Omental fat pad (tissue), 4 donors: ENCODE measurements around the gene SDF2L1. TPM values are rescaled to one million over a fixed set of nuclear protein-coding genes. Genes with fewer than 3 reads are reported as not detected.
"Not testable (repeated sequence)": the region's sequence is repeated elsewhere in the genome, so short reads cannot be mapped to it uniquely, and the experiment has no call there.

Experiments
- ATAC-seq: fragments of 150-250 bp; one replicate; pipeline ENCODE4 v1.9.1; 2016; ENCODE audit warnings: mild to moderate bottlenecking, moderate library complexity; ENCODE audit not compliant: low FRiP score
- DNase-seq: peaks from one replicate; pipeline ENCODE4 v3.0.0-alpha.2; 2019; ENCODE audit warnings: low spot score
- CTCF ChIP-seq, 3 donors: fragments of 450-650 bp; IDR thresholded peaks; one replicate each; pipeline ENCODE4 v1.5.1; 2016 to 2017; ENCODE audit warnings: antibody characterized with exemption in 3 of 3, mild to moderate bottlenecking in 3 of 3, moderate library complexity in 2 of 3
- total RNA-seq, 4 donors: library from RNA; depleted of rRNA; stranded (reverse); fragments of >200 nt; gene quantifications; one replicate each; pipeline ENCODE4 v1.1.0, GENCODE V29; 2016

SDF2L1 gene
- total RNA-seq, 4 donors from 2014 or later, result 16.3 to 49.4 (median 34.0) TPM

GRCh38 chr22:21634844-21635243, 7.3 kb upstream of the SDF2L1 start:
- no peak for ATAC-seq
- no peak for TF ChIP-seq CTCF (IDR thresholded peaks at IDR 0.05)

DNA sequence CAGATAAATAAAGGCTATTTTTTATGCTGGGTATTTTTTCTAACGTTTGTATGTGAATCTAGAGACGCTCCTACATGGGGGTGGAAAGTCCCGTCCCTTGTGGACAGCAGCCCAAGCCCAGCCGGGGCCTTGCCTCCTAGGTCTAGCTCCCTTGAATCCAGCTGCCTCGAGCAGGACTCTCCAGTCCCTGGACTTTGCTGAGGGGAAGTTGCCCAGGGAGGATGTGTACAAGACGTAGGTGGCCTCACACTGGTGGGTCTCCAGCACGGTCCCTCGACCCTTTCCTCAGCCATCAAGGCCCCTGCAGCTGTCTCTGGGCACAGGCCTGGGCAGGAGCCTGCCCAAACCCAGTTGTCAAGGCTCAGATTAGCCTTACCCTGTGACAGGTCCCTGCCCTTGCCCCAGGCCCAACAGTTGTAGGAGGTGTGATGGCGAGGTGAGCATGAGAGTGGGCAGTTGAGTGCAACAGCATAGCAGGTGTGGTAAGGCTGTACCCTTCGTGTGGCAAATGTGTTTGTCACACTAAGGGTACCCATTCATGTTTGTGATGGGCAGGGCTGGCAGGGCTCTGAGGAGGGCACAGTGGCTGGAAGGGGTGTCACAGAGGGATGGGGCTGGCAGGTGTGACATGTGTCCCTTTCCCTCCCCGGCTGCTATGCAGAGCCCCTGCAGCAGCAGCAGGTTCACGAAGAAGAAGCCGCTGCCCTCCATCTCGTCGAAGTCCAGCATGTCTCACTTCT, 6.2 kb upstream of the SDF2L1 start:
- DNase-seq (no peak), ATAC-seq (no peak)
- TF ChIP-seq CTCF (IDR thresholded peaks at IDR 0.05), result no peak

More at GRCh38 chr22:21634844-21635243, 7.3 kb upstream of the SDF2L1 start:
- DNase-seq, result no peak

- DNase-seq, result no peak
- no peak for TF ChIP-seq CTCF (IDR thresholded peaks at IDR 0.05)
- ATAC-seq, result no peak
Observed at GRCh38 chr22:21636629-21637218, 5.4 kb upstream of the SDF2L1 start.

DNA sequence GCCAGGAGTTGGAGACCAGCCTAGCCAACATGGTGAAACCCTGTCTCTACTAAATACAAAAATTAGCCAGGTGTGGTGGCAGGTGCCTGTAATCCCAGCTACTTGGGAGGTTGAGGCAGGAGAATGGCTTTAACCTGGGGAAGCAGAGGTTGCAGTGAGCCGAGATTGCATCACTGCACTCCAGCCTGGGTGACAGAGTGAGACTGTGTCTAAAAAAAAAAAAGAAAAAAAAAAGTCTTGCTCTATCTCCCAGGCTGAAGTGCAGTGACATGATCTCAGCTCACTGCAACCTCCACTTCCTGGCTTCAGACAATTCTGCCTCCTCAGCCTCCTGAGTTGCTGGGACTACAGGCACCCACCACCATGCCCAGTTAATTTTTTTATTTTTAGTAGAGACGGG, 4.7 kb upstream of the SDF2L1 start:
- ATAC-seq, DNase-seq: not testable (repeated sequence)

GRCh38 chr22:21639359-21639758, 2.7 kb upstream of the SDF2L1 start:
- TF ChIP-seq CTCF (IDR thresholded peaks at IDR 0.05), result no peak
- DNase-seq, result no peak
- ATAC-seq, result no peak

GRCh38 chr22:21640810-21641209, 1.3 kb upstream of the SDF2L1 start:
- ATAC-seq (no peak), DNase-seq (no peak)
- no peak for TF ChIP-seq CTCF (IDR thresholded peaks at IDR 0.05)

GRCh38 chr22:21641417-21641788, 699 bp upstream of the SDF2L1 start:
- DNase-seq, result no peak
- TF ChIP-seq CTCF (IDR thresholded peaks at IDR 0.05), result no peak
- ATAC-seq, result peak; percentile 66
